ENCODE measurements around the gene VAC14.

DNA sequence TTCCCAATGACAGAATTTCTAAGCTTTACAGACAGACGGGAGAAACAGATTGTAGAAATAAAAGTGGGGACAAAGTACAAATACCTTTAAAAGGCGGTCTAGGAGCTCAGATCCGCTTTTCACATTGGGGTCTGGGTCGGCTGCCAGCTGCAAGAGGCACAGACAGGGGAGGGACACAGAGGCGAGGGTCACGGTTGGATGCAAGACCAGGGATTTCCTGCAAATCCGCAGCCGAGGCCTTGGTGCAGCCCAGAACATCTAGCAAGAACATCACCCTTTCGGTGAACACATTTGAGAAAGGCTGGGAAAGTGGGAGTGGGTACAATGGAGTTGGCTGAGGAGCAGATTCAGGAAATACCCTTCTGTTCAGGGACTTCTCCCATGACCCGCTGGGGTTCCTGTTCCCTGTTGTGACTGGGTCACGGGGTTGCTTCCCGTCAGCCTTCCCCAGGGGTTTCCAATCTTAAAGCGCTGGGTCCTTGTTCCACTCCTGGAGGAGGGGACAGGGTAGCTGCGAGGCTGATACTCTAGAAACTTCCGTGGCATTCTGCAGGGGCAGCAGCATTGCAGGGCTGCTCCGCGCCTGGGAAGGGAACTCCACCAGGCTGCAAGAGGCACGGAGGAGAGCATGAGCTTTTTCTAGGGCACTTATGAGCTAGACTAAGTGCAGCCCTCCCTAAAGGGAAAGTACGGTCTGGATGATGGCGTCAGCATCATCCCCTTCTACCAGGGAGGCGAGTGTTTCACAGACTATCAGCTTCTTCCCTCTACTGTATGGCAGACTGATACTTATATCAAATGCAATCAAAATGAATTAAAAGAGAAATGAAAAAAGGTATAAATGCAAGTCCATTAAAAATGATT lies 16.0 kb downstream of the VAC14 start:
- TF ChIP-seq, protein P1, sequence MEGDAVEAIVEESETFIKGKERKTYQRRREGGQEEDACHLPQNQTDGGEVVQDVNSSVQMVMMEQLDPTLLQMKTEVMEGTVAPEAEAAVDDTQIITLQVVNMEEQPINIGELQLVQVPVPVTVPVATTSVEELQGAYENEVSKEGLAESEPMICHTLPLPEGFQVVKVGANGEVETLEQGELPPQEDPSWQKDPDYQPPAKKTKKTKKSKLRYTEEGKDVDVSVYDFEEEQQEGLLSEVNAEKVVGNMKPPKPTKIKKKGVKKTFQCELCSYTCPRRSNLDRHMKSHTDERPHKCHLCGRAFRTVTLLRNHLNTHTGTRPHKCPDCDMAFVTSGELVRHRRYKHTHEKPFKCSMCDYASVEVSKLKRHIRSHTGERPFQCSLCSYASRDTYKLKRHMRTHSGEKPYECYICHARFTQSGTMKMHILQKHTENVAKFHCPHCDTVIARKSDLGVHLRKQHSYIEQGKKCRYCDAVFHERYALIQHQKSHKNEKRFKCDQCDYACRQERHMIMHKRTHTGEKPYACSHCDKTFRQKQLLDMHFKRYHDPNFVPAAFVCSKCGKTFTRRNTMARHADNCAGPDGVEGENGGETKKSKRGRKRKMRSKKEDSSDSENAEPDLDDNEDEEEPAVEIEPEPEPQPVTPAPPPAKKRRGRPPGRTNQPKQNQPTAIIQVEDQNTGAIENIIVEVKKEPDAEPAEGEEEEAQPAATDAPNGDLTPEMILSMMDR (IDR thresholded peaks at IDR 0.05) = no peak
- TF ChIP-seq CHD2 (IDR thresholded peaks at IDR 0.05; ENCODE audit: low read length, partially characterized antibody) (no peak), SMC3 (IDR thresholded peaks at IDR 0.05; ENCODE audit: low read depth, low read length) (no peak), TAF1 (IDR thresholded peaks at IDR 0.05; ENCODE audit: borderline replicate concordance, low read depth, low read length) (no peak), RFX5 (IDR thresholded peaks at IDR 0.05; ENCODE audit: low read length) (no peak), RCOR1 (IDR thresholded peaks at IDR 0.05; ENCODE audit: low read length) (no peak), FOSL2 (IDR thresholded peaks at IDR 0.05; ENCODE audit: borderline replicate concordance, low read depth) (no peak)

All from SK-N-SH (cell line).